Endothelial cell of umbilical vein (primary cell): Measurements from ENCODE around the gene RMND1. TPM values are rescaled to one million over a fixed set of nuclear protein-coding genes. Genes with fewer than 3 reads are reported as not detected.

Experiments
- BruUV-seq: library from RNA; stranded (reverse); fragments of 400-500 nt; replicated peaks from 2 replicates; lab custom pipeline; 2021; lab: Mats Ljungman, UMichigan
- CTCF ChIA-PET: fragments of 300-600, 350-600 bp; sonication (Branson Sonifier 250); formaldehyde crosslinking; loops from one replicate; lab custom pipeline; 2021; ENCODE audit warnings: antibody characterized with exemption, inconsistent platforms; lab: Charles Lee
- POLR2A ChIA-PET: fragments of 300-600, 350-600 bp; sonication (Branson Sonifier 250); formaldehyde crosslinking; loops from one replicate; lab custom pipeline; 2021; ENCODE audit warnings: antibody characterized with exemption, inconsistent platforms; lab: Charles Lee
- DNase-seq: peaks from one replicate; pipeline ENCODE4 v3.0.0-alpha.2; 2011; ENCODE audit warnings: low read depth, low spot score
- FAIRE-seq: peaks from 2 replicates; lab custom pipeline; 2011; peaks lifted over from hg19 to GRCh38; lab: Jason Lieb, UNC
- H2AFZ ChIP-seq: 2 replicates; pipeline ENCODE4 v1.6.0; 2012; ENCODE audit warnings: low read depth, low read length, control low read depth, inconsistent platforms
- H3K27ac ChIP-seq: 2 replicates; pipeline ENCODE4 v1.5.1; 2011; ENCODE audit warnings: low read depth, mild to moderate bottlenecking, control low read depth, low read length, moderate library complexity; ENCODE audit not compliant: insufficient read depth
- H3K27me3 ChIP-seq, 2 experiments: 2 replicates each; pipeline versions ENCODE4 v1.6.0 to v1.6.1; 2011; ENCODE audit warnings: low read length in 2 of 2, mixed read lengths in 1 of 2; ENCODE audit not compliant: control insufficient read depth in 2 of 2, insufficient read depth in 2 of 2
- H3K36me3 ChIP-seq, 2 experiments: 2 replicates in 1 of 2; 3 replicates in 1 of 2; pipeline ENCODE4 v1.5.1; 2011; ENCODE audit warnings: low read length in 2 of 2, mild to moderate bottlenecking in 1 of 2, moderate library complexity in 1 of 2; ENCODE audit not compliant: control insufficient read depth in 2 of 2, insufficient read depth in 2 of 2; ENCODE audit errors: extremely low read depth in 1 of 2
- H3K4me1 ChIP-seq: 3 replicates; pipeline ENCODE4 v1.5.1; 2011; ENCODE audit warnings: mild to moderate bottlenecking, low read length; ENCODE audit not compliant: control insufficient read depth, insufficient read depth; ENCODE audit errors: extremely low read depth
- H3K4me2 ChIP-seq: 2 replicates; pipeline ENCODE4 v1.6.1; 2011; ENCODE audit warnings: low read length, control low read depth, mixed read lengths; ENCODE audit not compliant: insufficient read depth
- H3K4me3 ChIP-seq, 3 experiments: fragments of 200-600 bp in 1 of 3; sonication (generic), shearing (Covaris generic) in 1 of 3; replicated peaks in 1 of 3; 2 replicates each; pipeline ENCODE4 v1.5.1; 2011 to 2016; ENCODE audit warnings: control low read depth in 3 of 3, low read length in 3 of 3, mild to moderate bottlenecking in 2 of 3, inconsistent platforms in 1 of 3, low read depth in 1 of 3, moderate library complexity in 1 of 3; ENCODE audit not compliant: insufficient read depth in 1 of 3
- H3K79me2 ChIP-seq: 2 replicates; pipeline ENCODE4 v1.6.0; 2012; ENCODE audit warnings: low read length, inconsistent platforms; ENCODE audit not compliant: control insufficient read depth, insufficient read depth
- H3K9ac ChIP-seq: replicated peaks from 2 replicates; pipeline ENCODE3; 2011; ENCODE audit warnings: low read length, control low read depth; ENCODE audit not compliant: insufficient read depth; ENCODE audit errors: extremely low read depth
- H3K9me1 ChIP-seq: replicated peaks from 3 replicates; pipeline ENCODE4 v1.6.0; 2011; ENCODE audit warnings: mild to moderate bottlenecking, low read length; ENCODE audit not compliant: control insufficient read depth, insufficient read depth; ENCODE audit errors: extremely low read depth
- H3K9me3 ChIP-seq: replicated peaks from 2 replicates; pipeline ENCODE4 v1.5.1; 2012; ENCODE audit warnings: low read length, inconsistent platforms; ENCODE audit not compliant: control insufficient read depth, insufficient read depth
- H4K20me1 ChIP-seq: replicated peaks from 2 replicates; pipeline ENCODE3; 2011; ENCODE audit warnings: mild to moderate bottlenecking, low read length; ENCODE audit not compliant: control insufficient read depth, insufficient read depth; ENCODE audit errors: extremely low read depth
- CTCF ChIP-seq, 2 donors: IDR thresholded peaks; 1 replicate in 1 of 2; 2 replicates in 1 of 2; pipeline ENCODE4 v1.5.1; 2011; ENCODE audit warnings: low read length in 2 of 2, mild to moderate bottlenecking in 2 of 2, moderate library complexity in 2 of 2, control low read depth in 1 of 2, inconsistent platforms in 1 of 2, low read depth in 1 of 2; ENCODE audit not compliant: insufficient read depth in 1 of 2; ENCODE audit errors: extremely low read depth in 1 of 2
- EZH2 ChIP-seq: IDR thresholded peaks from 2 replicates; pipeline ENCODE4 v1.6.1; 2012; ENCODE audit warnings: borderline replicate concordance, low read depth, mild to moderate bottlenecking, moderate library complexity, low read length, inconsistent platforms; ENCODE audit not compliant: severe bottlenecking
- FOS ChIP-seq: IDR thresholded peaks from 2 replicates; pipeline ENCODE4 v1.6.1; 2011; ENCODE audit warnings: mild to moderate bottlenecking, low read length, moderate library complexity, borderline replicate concordance; ENCODE audit not compliant: insufficient read depth
- MYC ChIP-seq: IDR thresholded peaks from one replicate; pipeline ENCODE4 v1.6.1; 2011; ENCODE audit warnings: mild to moderate bottlenecking, low read depth, low read length
- dilution Hi-C: fragments of 300-500 bp; cut with MboI; formaldehyde crosslinking; loops from one replicate; pipeline ENCODE4 v1.15.0; 2019; ENCODE audit warnings: low sequenced_read_pairs; ENCODE audit not compliant: extremely low pct_ligation_motif_present
- intact Hi-C: fragments of 100-400 bp; cut with micrococcal nuclease; formaldehyde crosslinking; loops from one replicate; pipeline ENCODE4 v1.10.0; 2022
- polyA plus RNA-seq, 4 experiments: library from polyadenylated mRNA; depleted of rRNA in 3 of 4; stranded (reverse) in 3 of 4; unstranded in 1 of 4; fragments of >200 nt; gene quantifications; 2 replicates each; pipeline versions ENCODE4 v1.2.1 to v1.2.3, GENCODE V29; 2011 to 2012; ENCODE audit warnings: missing spikeins in 1 of 4
- total RNA-seq: library from RNA; stranded (reverse); gene quantifications from 2 replicates; pipeline ENCODE4 v1.2.3, GENCODE V29; 2021

The RMND1 gene
- total and polyA plus RNA-seq, 2 donors (not counting 3 experiments of a cell fraction or from before 2014, with no cell fraction given), result 6.3 to 21.4 TPM

- FAIRE-seq (no peak), DNase-seq (no peak)
- CTCF ChIA-PET, result interaction anchor here (1.4 kb wide), 1 partner anchor 10 kb away, joined by 3 read pairs; no protein-coding TSS in a partner anchor
- no TSS peak for BruUV-seq
- Histone ChIP-seq H2AFZ (no peak overlapping the region), H3K36me3 (peaks cover 3 to 8% of the 10 kb centered on the region in 2 experiments), H3K9me1 (no peaks in the 10 kb centered on the region), H3K27ac (no peak overlapping the region), H3K4me3 (no peak overlapping the region), H3K27me3 (no peaks in the 10 kb centered on the region), H3K79me2 (no peaks in the 10 kb centered on the region), H3K9ac (no peak overlapping the region), H3K9me3 (no peaks in the 10 kb centered on the region), H3K4me1 (no peaks in the 10 kb centered on the region), H3K4me2 (no peak overlapping the region), H4K20me1 (no peaks in the 10 kb centered on the region)
- TF ChIP-seq FOS (no peak), CTCF (IDR thresholded peaks at IDR 0.05; ENCODE audit: extremely low read depth in 1 of 2, insufficient read depth in 1 of 2, low read depth in 1 of 2, low read length in 2 of 2) (no peak), EZH2 (no peak)
- POLR2A ChIA-PET, result no interaction called here
- dilution Hi-C loops, result no loop called here
- intact Hi-C loops, result no loop called here
These were observed 23.7 kb downstream of the RMND1 start for GRCh38 chr6:151428093-151428735.

- no peak overlapping the region for H3K4me2 ChIP-seq
- H3K79me2 ChIP-seq, result no peaks in the 10 kb centered on the region
- dilution Hi-C loops, result no loop called here
- no peak overlapping the region for H3K4me3 ChIP-seq
- intact Hi-C loops, result no loop called here
- TF ChIP-seq EZH2 (no peak), MYC (no peak), FOS (no peak)
- no peak for FAIRE-seq
- peaks cover 3 to 6% of the 10 kb centered on the region in 2 experiments for H3K36me3 ChIP-seq
- H3K27me3 ChIP-seq, result no peaks in the 10 kb centered on the region
- H3K27ac ChIP-seq, result no peak overlapping the region
- no peaks in the 10 kb centered on the region for H3K9me3 ChIP-seq
- ChIA-PET POLR2A (no interaction called here), CTCF (interaction anchor here (0.9 kb wide), 1 partner anchor 19 kb away, joined by 4 read pairs; no protein-coding TSS in a partner anchor)
- DNase-seq, result no peak
- no peaks in the 10 kb centered on the region for H4K20me1 ChIP-seq
- no TSS peak for BruUV-seq
- H3K9ac ChIP-seq, result no peak overlapping the region
- no peaks in the 10 kb centered on the region for H3K4me1 ChIP-seq
- no peaks in the 10 kb centered on the region for H3K9me1 ChIP-seq
- H2AFZ ChIP-seq, result no peak overlapping the region
These were observed 26.4 kb downstream of the RMND1 start for GRCh38 chr6:151425561-151425960.
